Brain pericyte (primary cell): Measurements from ENCODE around the gene FABP6.
"Not testable (repeated sequence)": the region's sequence is repeated elsewhere in the genome, so short reads cannot be mapped to it uniquely, and the experiment has no call there.

Source experiments
- DNase-seq: peaks from one replicate; pipeline ENCODE4 v3.0.0-alpha.2; 2012; ENCODE audit warnings: low read depth, low spot score

Gene FABP6

GRCh38 chr5:160221082-160221481 lies 8.2 kb upstream of the FABP6 start:
- DNase-seq, result no peak

GRCh38 chr5:160227012-160227411 lies 2.3 kb upstream of the FABP6 start:
- no peak for DNase-seq

DNA sequence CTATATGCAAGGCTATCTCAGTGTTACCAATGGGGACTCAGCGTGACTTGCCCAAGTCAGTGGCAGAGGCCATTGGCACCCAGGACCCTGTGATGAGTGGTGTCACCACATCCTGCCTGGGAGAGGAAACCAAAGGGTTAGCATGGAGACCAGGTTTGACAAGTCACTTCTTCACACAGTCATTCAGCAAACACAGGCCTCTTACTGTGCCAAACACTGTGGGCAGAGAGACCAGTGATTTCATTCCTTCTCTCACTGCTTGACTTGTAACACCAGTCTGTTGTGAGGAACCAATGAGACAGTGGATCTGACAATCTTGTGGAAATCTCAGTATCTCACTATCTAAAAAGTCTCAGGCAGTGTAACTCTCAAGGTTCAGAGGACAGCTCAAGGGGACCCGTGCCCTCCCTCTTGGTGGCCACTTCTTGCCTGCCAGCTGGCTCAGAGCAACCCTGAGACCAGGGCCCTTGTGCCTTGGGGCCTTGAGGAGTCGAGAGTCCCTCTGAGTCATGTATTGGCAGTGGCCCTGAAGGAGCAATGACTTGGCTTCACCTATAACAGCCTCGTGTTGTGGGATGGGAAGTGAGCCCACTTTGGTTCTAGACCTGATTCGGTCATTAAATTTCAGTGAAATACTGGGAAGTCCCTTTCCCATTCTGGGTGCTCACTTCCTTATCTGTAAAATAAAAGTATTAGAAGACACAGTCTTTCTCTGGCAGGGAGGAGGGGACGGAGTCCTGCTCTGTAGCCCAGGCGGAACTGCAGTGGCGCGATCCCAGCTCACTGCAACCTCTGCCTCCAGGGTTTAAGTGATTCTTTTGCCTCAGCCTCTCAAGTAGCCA lies 1.6 kb downstream of the FABP6 start:
- DNase-seq, result no peak

DNA sequence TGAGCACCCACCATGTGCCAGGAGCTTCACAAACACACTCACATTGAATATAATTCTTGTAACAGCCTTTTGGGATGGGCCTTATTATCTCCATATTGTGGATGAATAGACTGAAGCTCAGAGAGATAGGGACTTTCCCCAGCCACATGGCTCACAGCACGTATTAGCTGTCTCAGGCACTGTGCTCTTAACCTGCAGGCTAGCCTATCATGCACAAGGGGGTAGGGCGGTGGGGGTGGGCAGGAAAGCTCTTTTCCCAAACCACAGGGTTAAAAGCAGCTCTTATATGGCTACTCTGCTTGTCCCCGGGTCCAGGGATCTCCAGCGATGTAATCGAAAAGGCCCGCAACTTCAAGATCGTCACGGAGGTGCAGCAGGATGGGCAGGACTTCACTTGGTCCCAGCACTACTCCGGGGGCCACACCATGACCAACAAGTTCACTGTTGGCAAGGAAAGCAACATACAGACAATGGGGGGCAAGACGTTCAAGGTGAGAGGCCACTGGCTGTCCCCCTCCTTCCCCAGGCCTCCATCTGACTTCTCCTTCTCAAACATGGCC lies 2.6 kb downstream of the FABP6 start:
- no peak for DNase-seq

- no peak for DNase-seq
Observed at GRCh38 chr5:160233215-160233614, 3.9 kb downstream of the FABP6 start.

DNA sequence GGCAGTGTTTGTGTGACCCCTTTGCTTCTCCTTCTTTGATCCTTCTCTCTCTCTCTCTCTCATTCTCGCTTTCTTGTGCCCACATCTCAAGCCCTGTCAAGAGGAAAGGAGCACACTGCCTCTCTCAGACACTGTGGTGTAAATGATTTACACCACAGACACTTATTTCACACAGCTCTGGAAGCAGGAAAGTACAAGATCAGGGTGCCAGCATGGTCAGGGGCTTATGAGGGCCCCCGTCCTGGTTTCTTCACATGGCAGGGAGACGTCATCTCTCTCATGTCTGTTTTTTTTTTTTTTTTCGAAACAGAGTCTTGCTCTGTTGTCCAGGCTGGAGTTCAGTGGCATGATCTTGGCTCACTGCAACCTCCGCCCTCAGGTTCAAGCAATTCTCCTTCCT lies 6.4 kb downstream of the FABP6 start:
- DNase-seq, result no peak

GRCh38 chr5:160237571-160238093 lies 8.3 kb downstream of the FABP6 start:
- no peak for DNase-seq

GRCh38 chr5:160240350-160240749 lies 11.0 kb downstream of the FABP6 start:
- DNase-seq, result no peak

DNA sequence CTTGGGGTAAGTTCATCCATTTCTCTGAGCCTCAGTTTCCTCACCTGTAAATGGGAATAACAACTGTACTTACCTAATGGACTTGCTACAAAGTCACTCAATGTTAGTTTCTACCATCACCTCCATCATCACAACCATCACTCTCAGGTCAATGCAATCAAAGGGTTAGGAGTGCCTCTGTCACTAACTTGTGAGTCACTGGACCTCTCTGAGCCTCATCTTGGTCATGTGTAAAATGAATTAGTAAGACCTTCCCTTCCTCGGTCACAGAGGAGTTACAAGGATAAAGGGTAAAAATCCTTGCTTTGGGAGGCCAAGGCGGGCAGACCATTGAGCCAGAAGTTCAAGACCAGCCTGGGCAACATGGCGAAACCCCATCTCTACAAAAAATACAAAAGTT lies 12.8 kb downstream of the FABP6 start:
- no peak for DNase-seq

GRCh38 chr5:160245506-160246086 lies 16.3 kb downstream of the FABP6 start:
- DNase-seq, result no peak

GRCh38 chr5:160249570-160249969 lies 20.3 kb downstream of the FABP6 start:
- not testable (repeated sequence) for DNase-seq

DNA sequence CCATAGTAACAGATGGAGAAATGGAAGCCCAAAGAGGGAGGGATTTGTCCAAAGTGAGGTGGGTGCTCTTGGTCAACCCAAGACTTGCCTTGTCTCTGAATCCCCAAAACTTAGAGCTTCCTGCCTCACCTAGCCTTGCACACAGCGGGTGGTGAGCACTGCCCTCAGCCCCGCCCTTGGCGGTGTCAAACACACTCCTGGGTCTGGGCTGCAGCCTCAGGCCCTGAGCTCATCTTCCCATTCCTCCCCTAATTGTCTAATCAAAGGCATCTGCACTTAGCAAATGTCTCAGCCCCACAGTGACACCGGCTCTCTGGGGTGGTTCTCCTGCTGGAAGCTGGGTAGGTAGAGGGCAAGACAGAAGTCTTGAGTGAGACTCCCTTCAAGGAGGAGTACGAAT lies 20.9 kb downstream of the FABP6 start:
- DNase-seq, result no peak

GRCh38 chr5:160250826-160251225 lies 21.5 kb downstream of the FABP6 start:
- no peak for DNase-seq

DNA sequence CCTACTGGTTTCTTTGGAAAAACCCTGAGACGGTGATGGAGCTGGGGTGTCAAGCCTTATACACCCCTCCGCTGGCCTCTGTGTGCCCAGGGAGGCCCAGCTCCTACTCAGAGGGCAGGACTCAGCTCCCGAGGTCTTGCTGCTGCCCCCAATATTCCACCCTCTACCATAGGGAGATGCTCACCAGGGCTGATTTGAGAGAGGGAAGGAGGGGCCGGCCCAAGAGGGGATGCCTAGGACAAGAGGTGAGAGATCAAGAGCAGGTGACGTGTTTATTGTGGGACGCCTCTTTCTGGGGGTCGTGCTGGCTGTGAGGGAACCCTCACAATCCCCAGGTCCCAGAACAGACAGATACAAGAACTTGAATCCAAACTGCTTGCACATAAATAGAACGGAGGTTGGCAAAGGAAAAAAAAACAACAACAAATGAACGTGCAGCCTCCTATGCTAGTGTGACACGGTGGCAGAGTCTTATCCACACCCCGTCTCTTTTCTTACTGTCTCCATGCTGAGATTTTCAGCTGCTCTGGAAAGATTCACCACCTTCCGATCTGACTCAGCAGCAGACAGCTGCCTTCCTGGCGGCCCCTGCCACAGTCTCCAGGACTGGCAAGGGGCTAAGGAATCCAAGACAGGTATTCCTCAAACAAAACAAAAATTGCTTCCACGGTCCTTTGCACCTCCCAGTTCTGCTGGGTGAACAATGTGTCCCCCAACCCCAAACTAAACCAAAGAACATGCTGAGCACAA lies 22.3 kb downstream of the FABP6 start:
- DNase-seq, result no peak

DNA sequence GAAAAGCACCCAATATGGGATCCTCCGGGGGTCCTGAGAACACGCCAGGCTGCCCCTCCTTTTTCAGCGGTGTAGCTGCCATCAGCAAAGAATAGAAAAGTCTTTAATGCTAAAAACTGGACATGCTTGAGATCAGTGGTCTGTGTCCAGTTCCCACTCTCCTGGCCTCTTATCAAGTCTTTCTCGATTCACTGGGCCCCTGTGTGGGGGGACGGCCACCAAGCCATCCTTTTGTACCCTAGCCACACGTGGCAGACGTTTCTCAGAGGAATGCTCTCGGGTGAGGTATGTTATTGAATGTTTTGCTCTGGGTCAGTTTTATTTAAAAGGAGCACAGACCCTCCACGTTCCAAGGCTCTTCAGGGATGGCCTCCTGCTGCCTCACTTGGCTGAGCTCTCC lies 23.6 kb downstream of the FABP6 start:
- no peak for DNase-seq

DNA sequence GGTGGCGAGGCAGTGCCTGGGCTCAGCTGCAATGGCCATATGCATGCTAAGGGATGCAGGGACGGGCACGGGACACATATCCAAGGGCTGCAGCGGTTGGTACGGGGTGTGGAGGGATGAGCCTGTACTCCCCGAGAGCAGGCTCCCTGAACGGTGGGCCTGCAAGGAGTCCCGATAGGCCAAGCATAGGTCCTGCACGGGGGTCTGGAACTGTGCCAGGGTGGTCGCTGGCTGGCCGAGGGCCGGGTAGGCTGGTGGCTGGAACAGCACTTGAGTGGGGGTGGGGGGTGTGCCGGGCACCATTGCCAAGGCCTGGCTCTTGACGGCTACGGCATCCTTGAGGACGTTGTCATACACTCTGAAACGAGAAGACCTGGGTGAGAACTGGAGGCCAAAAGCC lies 24.1 kb downstream of the FABP6 start:
- DNase-seq, result no peak

DNA sequence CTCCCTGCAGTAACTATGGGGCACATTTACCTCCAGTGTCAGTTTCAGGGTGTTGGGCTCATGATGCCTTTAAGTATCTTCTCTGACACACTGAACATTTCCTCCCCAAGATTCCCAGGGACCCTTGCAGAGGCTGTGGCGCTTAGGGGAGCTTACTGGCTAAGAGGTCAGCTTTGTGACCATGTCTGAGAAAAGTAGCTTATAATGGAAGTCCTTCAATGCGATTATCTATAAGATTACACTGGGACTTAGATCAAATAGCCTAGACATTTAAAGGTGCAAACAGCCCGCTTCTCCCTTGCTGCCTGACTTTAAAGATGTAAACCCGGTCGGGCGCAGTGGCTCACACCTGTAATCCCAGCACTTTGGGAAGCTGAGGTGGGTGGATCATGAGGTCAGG lies 25.4 kb downstream of the FABP6 start:
- no peak for DNase-seq

GRCh38 chr5:160259341-160259740 lies 30.0 kb downstream of the FABP6 start:
- no peak for DNase-seq

GRCh38 chr5:160260006-160260775 lies 30.9 kb downstream of the FABP6 start:
- DNase-seq, result no peak

DNA sequence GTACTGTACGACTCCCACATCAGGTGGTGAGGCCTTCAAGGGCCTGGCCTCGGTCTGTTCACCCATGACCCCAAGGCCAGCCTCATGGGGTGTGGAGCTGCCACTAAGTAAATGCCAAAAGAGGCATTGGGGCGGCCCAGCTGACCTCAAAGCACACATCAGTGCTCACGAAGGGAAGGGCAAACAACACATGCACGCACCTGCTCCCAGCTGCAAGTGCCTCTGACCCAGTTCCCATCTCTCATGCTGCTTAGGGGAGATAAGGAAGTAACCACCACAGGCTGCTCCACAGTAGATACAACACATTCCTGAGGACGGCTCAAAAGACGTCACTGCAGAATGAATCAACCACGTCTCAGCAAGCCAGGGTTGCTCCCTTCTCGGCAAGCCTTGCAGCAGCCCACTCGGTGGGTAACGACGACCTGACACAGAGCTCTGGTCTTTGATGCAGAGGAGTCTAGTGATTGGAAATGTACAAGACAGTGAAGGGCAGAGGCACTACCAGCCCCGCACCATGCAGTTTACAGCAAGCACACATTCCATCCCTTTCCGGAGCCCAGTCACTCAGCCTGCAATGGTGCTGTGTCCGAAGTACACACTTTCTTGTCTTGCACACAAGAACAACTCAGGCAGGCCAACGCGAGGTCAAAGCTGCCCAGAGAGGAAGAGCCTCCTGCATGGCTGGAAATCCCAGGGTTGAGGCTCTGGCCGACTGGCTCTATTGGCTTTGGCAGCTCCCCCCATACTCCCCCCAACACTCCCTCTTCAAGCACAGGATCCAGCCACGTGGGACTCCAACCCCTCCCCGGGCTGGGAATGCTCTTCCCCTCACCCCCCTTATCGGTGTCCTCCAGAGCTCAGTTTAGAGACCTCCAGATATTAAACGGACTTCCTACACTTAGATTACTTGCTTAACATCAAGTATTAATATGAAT lies 31.8 kb downstream of the FABP6 start:
- DNase-seq, result peak; percentile 75
